Tibial nerve (tissue), 4 donors: Measurements from ENCODE around the gene DGKE. TPM values are rescaled to one million over a fixed set of nuclear protein-coding genes. Genes with fewer than 3 reads are reported as not detected.

Source experiments
- DNase-seq, 2 donors: peaks; one replicate each; pipeline ENCODE4 v3.0.0-alpha.2; 2019; ENCODE audit warnings: low spot score in 2 of 2
- H3K27ac ChIP-seq, 4 donors: fragments of 200-600 bp; sonication (generic) in 3 of 4; one replicate each; pipeline ENCODE4 v1.5.1; 2017 to 2019; ENCODE audit warnings: mild to moderate bottlenecking in 1 of 4
- H3K27me3 ChIP-seq, 2 donors: fragments of 200-600 bp; sonication (generic) in 1 of 2; one replicate each; pipeline versions ENCODE4 v1.5.1 to v1.6.0; 2017 to 2019
- H3K36me3 ChIP-seq, 3 donors: fragments of 200-600 bp; sonication (generic); one replicate each; pipeline ENCODE4 v1.5.1; 2018 to 2019
- H3K4me1 ChIP-seq, 4 donors: fragments of 200-600 bp; sonication (generic) in 3 of 4; one replicate each; pipeline ENCODE4 v1.5.1; 2017 to 2019
- H3K4me3 ChIP-seq, 4 donors: fragments of 200-600 bp; sonication (generic) in 3 of 4; one replicate each; pipeline ENCODE4 v1.5.1; 2017 to 2019; ENCODE audit warnings: mild to moderate bottlenecking in 1 of 4, moderate library complexity in 1 of 4
- H3K9me3 ChIP-seq, 4 donors: fragments of 200-600 bp; sonication (generic) in 3 of 4; one replicate each; pipeline ENCODE4 v1.5.1; 2017 to 2019
- CTCF ChIP-seq, 5 experiments: fragments of 200-600 bp in 3 of 5; fragments of 450-650 bp in 2 of 5; sonication (generic) in 3 of 5; IDR thresholded peaks; one replicate each; pipeline ENCODE4 v1.5.1; 2016 to 2019; ENCODE audit warnings: antibody characterized with exemption in 5 of 5, mild to moderate bottlenecking in 3 of 5, moderate library complexity in 2 of 5
- EP300 ChIP-seq, 2 donors: sonication (generic); formaldehyde crosslinking; IDR thresholded peaks; one replicate each; pipeline ENCODE4 v1.6.1; 2017; ENCODE audit warnings: antibody characterized with exemption in 2 of 2, mild to moderate bottlenecking in 1 of 2
- POLR2A ChIP-seq, 2 donors: fragments of 450-650 bp; IDR thresholded peaks; one replicate each; pipeline ENCODE4 v1.6.1; 2017; ENCODE audit warnings: antibody characterized with exemption in 2 of 2, mild to moderate bottlenecking in 2 of 2, moderate library complexity in 2 of 2
- WGBS, 2 donors: methylation state at CpG; one replicate each; pipeline ENCODE4 v1.1.5; 2018; 5-methylcytosine and 5-hydroxymethylcytosine counted together
- small RNA-seq: library from RNA; depleted of rRNA; stranded (forward); fragments of <200 nt; gene quantifications from one replicate; pipeline ENCODE3, GENCODE V24; 2016
- total RNA-seq, 4 donors: library from RNA; depleted of rRNA; stranded (reverse); fragments of >200 nt; gene quantifications; one replicate each; pipeline ENCODE4 v1.1.0, GENCODE V29; 2016

Gene DGKE
- total RNA-seq, 4 donors from 2014 or later = 10.5 to 45.9 (median 13.4) TPM

GRCh38 chr17:56917559-56918296, 83.8 kb downstream of the DGKE start:
- WGBS, 2 donors = 82 to 86% methylated on average over 4 of the region's 4 CpGs
- Histone ChIP-seq H3K27me3 (no peaks in the 10 kb centered on the region), H3K9me3 (no peaks in the 10 kb centered on the region), H3K27ac (no peak overlapping the region), H3K36me3 (no peaks in the 10 kb centered on the region), H3K4me1 (peaks cover 0 to 22% (median 13%) of the 10 kb centered on the region in 4 donors), H3K4me3 (no peak overlapping the region)
- no peak for TF ChIP-seq EP300 (IDR thresholded peaks at IDR 0.05)
- TF ChIP-seq CTCF (IDR thresholded peaks at IDR 0.05) = no peak
- no peak for DNase-seq

DNA sequence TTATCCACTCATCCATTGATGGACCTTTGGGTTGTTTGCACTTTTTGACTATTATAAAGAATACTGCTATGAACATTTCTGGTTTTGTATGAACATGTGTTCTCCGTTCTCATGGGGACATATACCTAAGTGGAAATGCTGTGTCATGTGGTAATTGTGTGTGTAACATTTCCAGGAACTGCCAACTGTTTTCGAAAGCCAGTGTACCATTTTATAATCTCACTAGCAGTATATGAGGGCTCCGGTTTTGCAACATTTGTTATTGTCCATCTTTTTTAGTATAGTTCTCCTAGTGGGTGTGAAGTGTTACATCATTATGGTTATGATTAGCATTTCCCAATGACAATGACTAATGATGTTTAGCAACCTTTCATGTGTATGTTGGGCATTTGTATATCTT, 85.0 kb downstream of the DGKE start:
- H3K36me3 ChIP-seq = no peaks in the 10 kb centered on the region
- DNase-seq = no peak
- H3K4me3 ChIP-seq = no peak overlapping the region
- WGBS, 2 donors = 83 to 90% methylated on average over 3 of the region's 3 CpGs
- no peaks in the 10 kb centered on the region for H3K27me3 ChIP-seq
- no peak overlapping the region for H3K27ac ChIP-seq
- no peaks in the 10 kb centered on the region for H3K9me3 ChIP-seq
- TF ChIP-seq POLR2A (IDR thresholded peaks at IDR 0.05) = no peak
- peak in 1 of 2 donors; percentile 16 for TF ChIP-seq EP300 (IDR thresholded peaks at IDR 0.05)
- no peak for TF ChIP-seq CTCF (IDR thresholded peaks at IDR 0.05)
- peaks cover 0 to 17% (median 12%) of the 10 kb centered on the region in 4 donors for H3K4me1 ChIP-seq

Small RNAs within 50 kb of the gene (small RNA-seq; reads per million reads assigned to genes)
- not detected for gene AC015912.2
- gene RNU6-1158P = not detected

Other genes starting within 250 kb of the DGKE start
- 10 to 100 TPM; 11.4 to 42.8 (median 14.1) TPM for gene NOG, start 240.5 kb upstream of the DGKE start, total RNA-seq
- 1 to 10 TPM; 2.4 to 4.5 (median 3.1) TPM for gene C17orf67, start 231 bp upstream of the DGKE start, total RNA-seq
- gene TRIM25, start 79.9 kb downstream of the DGKE start, total RNA-seq = 10 to 100 TPM; 19.9 to 49.2 (median 31.5) TPM
- 10 to 100 TPM in 1 of 4 donors, 1 to 10 TPM in 3; 9.2 to 13.1 (median 9.7) TPM for gene COIL, start 126.9 kb downstream of the DGKE start, total RNA-seq
- gene SCPEP1, start 144.0 kb downstream of the DGKE start, total RNA-seq = 10 to 100 TPM; 50.5 to 70.6 (median 57.2) TPM